ENCODE data around the gene PCGF1.

DNA sequence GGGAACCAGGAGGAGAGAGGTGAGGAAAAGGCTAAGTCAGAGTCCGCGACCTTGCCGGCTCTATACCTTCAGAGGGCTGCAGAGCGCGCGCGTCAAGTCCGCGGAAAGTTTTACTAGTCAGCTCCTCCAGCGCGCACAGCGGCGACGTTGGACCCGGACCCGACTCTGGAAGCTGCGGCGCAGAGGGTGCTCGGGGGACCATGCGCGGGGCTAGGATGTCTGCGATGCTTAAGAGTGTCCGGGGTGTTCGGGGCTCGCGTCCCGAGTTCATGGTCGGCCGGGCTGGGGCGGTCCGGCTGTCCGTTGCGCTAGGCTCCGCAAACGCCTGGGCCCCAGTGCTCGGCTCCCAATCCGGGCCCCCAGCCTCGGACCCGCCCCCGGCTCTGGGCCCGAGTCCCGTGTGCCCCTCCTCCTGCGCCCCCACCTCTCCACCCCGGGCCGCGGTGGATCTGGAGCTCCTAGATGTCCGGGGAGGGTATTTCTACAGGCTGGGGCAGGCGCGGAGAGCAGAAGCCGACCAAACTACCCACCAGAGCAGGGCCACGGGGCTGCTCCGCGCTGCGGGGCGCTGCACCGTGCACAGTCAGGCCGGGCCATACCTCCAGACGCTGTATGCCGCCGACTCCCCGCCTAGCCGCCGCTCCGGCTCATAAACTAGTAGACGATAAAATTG, 8.1 kb downstream of the PCGF1 start, which contains the start of gene LBX2:
- TF ChIP-seq, protein P1, sequence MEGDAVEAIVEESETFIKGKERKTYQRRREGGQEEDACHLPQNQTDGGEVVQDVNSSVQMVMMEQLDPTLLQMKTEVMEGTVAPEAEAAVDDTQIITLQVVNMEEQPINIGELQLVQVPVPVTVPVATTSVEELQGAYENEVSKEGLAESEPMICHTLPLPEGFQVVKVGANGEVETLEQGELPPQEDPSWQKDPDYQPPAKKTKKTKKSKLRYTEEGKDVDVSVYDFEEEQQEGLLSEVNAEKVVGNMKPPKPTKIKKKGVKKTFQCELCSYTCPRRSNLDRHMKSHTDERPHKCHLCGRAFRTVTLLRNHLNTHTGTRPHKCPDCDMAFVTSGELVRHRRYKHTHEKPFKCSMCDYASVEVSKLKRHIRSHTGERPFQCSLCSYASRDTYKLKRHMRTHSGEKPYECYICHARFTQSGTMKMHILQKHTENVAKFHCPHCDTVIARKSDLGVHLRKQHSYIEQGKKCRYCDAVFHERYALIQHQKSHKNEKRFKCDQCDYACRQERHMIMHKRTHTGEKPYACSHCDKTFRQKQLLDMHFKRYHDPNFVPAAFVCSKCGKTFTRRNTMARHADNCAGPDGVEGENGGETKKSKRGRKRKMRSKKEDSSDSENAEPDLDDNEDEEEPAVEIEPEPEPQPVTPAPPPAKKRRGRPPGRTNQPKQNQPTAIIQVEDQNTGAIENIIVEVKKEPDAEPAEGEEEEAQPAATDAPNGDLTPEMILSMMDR (IDR thresholded peaks at IDR 0.05; ENCODE audit: low read depth, low read length, missing input control), result no peak
- TF ChIP-seq TAF1 (conservative IDR thresholded peaks at IDR 0.05), result no peak
